DND-41 (cell line): ENCODE results near the gene DARS2.

Source experiments
- EZH2 ChIP-seq: IDR thresholded peaks from 3 replicates; pipeline ENCODE4 v1.6.1; 2012; ENCODE audit warnings: borderline replicate concordance, low read depth, mild to moderate bottlenecking, moderate library complexity, low read length, inconsistent platforms; ENCODE audit not compliant: severe bottlenecking
- TF ChIP-seq, protein P1 (sequence below): IDR thresholded peaks from 2 replicates; pipeline ENCODE4 v1.5.1; 2012; ENCODE audit warnings: borderline replicate concordance, low read length, moderate library complexity, mild to moderate bottlenecking; ENCODE audit not compliant: poor library complexity, severe bottlenecking; ENCODE audit errors: extremely low read depth

DNA sequence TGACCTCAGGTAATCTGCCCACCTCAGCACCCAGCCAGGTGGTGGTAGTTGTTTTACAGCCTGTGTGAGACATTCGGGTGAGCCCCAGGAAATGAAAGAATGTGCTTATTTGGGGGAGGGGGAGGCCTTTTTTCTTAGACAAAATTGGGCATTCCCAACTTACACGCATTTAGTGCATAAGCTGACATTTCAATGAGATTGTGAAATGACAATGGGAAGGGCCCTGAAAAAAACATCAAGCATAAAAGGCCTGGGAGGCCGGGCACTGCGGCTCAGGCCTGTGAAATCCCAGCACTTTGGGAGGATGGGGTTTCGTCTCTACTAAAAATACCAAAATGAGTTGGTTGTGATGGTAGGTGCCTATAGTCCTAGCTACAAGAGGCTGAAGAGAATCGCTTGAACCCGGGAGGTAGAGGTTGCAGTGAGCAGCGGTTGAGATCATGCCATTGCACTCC, 38.3 kb downstream of the DARS2 start:
- TF ChIP-seq, protein P1, sequence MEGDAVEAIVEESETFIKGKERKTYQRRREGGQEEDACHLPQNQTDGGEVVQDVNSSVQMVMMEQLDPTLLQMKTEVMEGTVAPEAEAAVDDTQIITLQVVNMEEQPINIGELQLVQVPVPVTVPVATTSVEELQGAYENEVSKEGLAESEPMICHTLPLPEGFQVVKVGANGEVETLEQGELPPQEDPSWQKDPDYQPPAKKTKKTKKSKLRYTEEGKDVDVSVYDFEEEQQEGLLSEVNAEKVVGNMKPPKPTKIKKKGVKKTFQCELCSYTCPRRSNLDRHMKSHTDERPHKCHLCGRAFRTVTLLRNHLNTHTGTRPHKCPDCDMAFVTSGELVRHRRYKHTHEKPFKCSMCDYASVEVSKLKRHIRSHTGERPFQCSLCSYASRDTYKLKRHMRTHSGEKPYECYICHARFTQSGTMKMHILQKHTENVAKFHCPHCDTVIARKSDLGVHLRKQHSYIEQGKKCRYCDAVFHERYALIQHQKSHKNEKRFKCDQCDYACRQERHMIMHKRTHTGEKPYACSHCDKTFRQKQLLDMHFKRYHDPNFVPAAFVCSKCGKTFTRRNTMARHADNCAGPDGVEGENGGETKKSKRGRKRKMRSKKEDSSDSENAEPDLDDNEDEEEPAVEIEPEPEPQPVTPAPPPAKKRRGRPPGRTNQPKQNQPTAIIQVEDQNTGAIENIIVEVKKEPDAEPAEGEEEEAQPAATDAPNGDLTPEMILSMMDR = no peak
- TF ChIP-seq EZH2 = no peak
